HG03439 (cell line): ENCODE measurements around the gene EGFLAM.

ENCODE experiments used
- ATAC-seq: cut with Tn5 transposase; IDR thresholded peaks from one replicate; pipeline ENCODE4 v1.9.1; 2021; ENCODE audit warnings: mild to moderate bottlenecking, moderate library complexity; ENCODE audit not compliant: unreplicated experiment

EGFLAM gene

DNA sequence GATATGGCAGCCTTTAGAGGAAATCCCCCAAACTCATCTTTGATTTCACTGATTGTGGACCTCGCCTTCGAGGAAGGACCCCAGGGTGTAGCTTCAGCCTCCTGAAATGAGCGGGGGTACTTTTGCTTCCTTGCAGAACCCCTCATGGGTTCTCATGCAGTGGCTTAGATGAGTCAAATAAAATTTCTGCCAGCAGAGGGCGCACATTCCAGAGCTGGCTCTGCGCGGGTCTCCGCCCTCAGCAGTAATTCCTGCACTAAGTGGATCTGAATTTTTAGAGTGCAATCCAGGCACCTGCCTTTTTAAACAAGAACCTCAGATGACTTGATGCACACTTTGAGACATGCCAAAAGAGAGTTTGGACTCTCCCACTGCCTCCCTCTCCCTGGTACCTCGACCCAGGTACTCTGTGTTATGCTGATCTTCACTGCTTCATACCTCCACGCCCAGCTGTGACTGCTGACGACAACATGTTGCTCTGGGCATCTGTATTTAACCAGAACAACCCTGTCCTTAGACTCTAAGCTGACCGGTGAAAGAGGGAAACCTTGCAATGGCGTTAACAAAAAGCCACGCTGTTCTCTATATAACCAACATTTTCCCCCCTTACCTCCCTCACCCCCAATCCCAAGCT is 7.3 kb downstream of the EGFLAM start:
- ATAC-seq = peak; percentile 84

- no peak for ATAC-seq
These were observed 9.0 kb downstream of the EGFLAM start for GRCh38 chr5:38267372-38267771.

GRCh38 chr5:38273626-38274025 is 15.3 kb downstream of the EGFLAM start:
- no peak for ATAC-seq

DNA sequence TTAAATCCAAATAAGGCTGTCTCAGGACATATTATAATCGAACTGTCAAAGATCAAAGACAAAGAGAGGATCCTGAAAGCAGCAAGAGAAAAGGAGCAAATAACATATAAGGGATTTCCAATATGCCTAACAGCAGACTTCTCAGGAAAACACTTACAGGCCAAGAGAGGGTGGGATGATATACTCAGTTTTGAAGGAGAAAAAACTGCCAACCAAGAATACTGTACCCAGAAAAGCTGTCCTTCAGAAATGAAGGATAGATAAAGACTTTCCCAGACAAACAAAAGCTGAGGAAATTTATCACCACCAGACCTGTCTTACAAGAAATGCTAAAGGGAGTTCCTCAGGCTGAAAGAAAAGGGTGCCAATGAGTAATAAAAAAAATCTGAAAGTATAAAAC is 16.0 kb downstream of the EGFLAM start:
- ATAC-seq = no peak

- ATAC-seq = no peak
These were observed 26.0 kb downstream of the EGFLAM start for GRCh38 chr5:38284384-38284783.

- ATAC-seq = no peak
These were observed 26.9 kb downstream of the EGFLAM start for GRCh38 chr5:38285226-38285625.

DNA sequence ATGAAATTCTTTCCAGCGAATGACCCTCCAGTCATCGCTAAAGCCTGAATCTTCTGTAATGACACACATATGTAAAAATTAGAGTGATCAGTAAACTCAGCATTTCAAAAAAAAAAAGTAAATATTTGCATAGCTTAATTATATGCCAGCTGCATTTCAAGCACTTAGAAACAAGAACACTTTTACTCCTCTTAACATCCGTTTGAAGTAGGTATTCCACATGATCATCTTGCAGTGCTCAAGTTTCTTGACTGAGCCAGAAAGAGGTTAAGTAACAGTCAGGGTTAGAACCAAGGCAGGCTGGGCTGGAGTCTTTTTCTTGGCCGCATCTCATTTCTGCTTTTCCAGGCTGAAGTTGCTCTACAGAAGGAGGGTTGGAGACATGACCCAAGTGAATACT is 27.6 kb downstream of the EGFLAM start:
- ATAC-seq = no peak

DNA sequence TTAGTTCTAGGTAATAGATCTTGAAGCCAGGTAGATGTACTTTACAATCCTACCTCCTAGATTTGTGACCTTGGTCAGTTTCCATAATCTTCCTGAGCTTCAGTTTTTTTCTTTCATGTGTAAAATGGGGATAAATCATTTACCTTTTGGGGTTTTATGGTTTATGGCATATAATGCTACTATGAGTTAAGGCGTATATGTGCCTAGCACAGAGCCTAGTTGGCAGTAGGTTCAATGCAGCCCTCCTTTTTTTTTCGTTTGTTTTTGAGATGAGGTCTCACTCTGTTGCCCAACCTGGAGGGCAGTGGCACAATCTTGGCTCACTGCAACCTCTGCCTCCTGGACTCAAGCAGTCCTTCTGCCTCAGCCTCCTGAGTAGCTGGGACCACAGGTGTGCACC is 28.8 kb downstream of the EGFLAM start:
- ATAC-seq = no peak

- ATAC-seq = no peak
These were observed 31.1 kb downstream of the EGFLAM start for GRCh38 chr5:38289457-38289856.

- no peak for ATAC-seq
These were observed 31.8 kb downstream of the EGFLAM start for GRCh38 chr5:38290028-38290653.

GRCh38 chr5:38291355-38291754 is 33.0 kb downstream of the EGFLAM start:
- no peak for ATAC-seq

GRCh38 chr5:38292228-38292627 is 33.9 kb downstream of the EGFLAM start:
- ATAC-seq = no peak

DNA sequence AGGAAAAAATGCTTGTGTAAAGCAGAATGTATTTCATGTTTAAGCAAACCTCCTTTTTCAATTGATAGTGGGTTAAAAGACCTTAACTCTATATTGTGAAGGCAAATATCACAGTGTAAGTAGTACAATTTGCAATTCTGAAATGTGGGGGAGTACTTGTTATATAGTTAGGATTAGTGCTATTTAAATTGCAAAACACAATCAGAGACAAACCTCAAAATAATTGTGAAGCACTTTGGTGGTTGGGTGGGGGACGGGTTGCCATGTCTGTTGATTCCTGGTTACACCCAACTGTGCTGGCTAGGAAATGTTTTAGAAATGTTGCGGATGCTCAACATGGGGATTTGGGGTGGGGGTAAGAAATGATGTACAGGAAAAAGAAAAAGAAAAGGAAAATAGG is 37.4 kb downstream of the EGFLAM start:
- ATAC-seq = no peak

DNA sequence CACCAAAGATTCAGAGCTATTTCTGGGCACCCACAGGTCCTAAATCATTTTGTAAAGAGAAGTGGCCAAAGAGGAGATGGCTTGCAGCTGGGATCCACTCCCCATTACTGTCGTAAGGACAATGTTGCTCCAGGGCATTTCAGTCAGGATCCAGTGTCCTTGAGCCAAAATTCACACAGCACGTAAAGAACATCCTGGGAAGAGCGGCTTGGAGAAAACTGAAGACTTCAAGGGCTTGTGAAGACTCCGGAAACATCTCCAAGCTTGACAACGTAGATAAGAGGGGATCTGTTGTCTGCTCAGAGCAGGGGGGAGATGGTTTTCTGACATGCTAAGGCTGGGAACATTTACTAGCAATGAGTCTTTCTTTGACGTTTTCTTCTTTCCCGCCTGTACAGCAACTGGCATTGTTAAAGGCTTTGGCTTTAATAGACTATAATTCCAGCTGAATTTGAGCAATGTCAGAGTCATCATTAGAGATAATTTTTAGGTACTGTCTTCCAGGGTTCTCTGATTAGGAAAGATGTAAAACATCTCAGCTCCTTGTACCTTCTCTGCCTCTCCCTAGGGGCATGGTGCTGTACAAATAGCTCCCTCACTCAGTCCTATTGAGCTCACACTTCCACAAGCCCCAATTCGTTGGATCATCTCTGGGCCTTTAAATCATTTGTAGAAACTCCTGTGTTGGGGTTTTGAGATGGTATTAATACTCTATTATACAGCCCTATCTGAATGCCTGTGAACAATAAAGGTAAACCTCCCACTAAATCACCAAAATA is 39.7 kb downstream of the EGFLAM start:
- ATAC-seq = no peak

DNA sequence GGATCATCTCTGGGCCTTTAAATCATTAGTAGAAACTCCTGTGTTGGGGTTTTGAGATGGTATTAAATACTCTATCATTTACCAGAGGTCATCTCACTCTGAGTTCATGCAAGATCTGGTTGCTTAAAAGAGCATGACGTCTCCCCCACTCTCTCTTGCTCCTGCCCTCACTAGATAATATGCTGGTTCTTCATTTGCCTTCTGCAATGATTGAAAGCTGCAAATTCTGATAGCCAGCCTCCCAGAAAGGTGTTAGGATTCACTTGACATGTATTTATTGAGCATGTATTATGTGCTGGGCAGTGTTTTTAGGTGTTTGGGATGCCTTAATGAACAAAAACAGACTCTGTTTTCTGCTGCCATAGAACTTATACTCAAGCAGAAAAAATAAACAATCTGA is 41.2 kb downstream of the EGFLAM start:
- no peak for ATAC-seq

GRCh38 chr5:38305148-38305547 is 46.8 kb downstream of the EGFLAM start:
- ATAC-seq = no peak

GRCh38 chr5:38307845-38308244 is 49.5 kb downstream of the EGFLAM start:
- no peak for ATAC-seq

- ATAC-seq = no peak
These were observed 58.3 kb downstream of the EGFLAM start for GRCh38 chr5:38316544-38317224.

DNA sequence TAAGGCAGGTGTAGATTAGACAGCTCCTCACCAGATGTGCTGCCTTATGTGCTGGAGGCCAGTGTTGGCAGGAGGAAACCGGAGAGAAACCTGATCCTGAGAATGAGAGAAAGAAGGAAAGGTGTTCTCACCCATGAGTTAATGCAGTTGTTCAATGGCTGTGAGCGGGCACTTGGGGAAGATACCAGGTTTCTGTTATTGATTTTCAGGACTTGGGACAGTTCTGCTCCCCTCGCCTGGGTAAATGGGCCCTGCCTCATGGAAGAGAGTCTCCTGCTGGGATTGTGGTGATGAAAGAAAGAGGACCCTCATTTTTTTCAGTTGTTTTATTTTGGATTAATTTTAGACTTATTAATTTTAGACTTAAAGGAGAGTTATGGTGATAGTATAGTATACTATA is 59.5 kb downstream of the EGFLAM start:
- no peak for ATAC-seq

GRCh38 chr5:38319491-38319890 is 61.1 kb downstream of the EGFLAM start:
- no peak for ATAC-seq

DNA sequence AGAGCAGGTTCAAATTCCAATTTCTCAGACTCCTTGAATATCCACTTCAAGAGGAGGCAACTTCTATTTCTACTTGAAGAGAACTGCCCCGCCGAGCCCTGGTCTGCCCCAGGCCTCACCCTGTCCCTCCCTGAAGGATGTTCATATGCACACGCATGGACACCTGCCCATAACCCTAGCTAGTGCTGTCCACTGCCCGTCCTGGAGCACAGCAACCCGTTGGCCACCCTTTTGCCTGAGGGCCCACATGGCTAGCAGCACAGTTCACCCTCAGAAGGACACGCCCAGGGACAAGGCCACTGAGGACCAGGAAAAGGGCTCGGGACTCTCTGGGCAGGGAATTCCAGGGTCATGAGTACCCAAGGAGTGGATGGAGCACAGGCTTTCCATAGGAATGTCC is 63.6 kb downstream of the EGFLAM start:
- no peak for ATAC-seq
